A673 (cell line): ENCODE data around the gene GNAI2.

Experiments used
- CTCF ChIP-seq: fragments of 300-800, 200-600 bp; sonication (generic); conservative IDR thresholded peaks from 2 replicates; pipeline ENCODE4 v1.5.1; 2017; ENCODE audit warnings: low read depth, mild to moderate bottlenecking, antibody characterized with exemption, low read length, moderate library complexity, mixed read lengths
- EZH2 ChIP-seq: fragments of 200-600 bp; sonication (generic); IDR thresholded peaks from 2 replicates; pipeline ENCODE4 v1.6.1; 2017; ENCODE audit warnings: borderline replicate concordance, low read depth, mild to moderate bottlenecking, mixed read lengths, antibody characterized with exemption, low read length; ENCODE audit not compliant: poor library complexity, severe bottlenecking

- TF ChIP-seq CTCF: no peak
- no peak for TF ChIP-seq EZH2
These were observed 20.5 kb upstream of the GNAI2 start for GRCh38 chr3:50215529-50215928.
